WTC11 (cell line): Measurements from ENCODE around the gene ZSWIM3. TPM values are rescaled to one million over a fixed set of nuclear protein-coding genes. Genes with fewer than 3 reads are reported as not detected.

ENCODE experiments used
- ATAC-seq: fragments of 200-7000 bp; cut with Tn5 transposase; 2 replicates; pipeline ENCODE4 v1.10.0; 2021; ENCODE audit warnings: mild to moderate bottlenecking, moderate library complexity
- CTCF ChIA-PET: fragments of 300-600 bp; sonication (Branson Sonifier 250); formaldehyde crosslinking; loops from one replicate; lab custom pipeline; 2021; ENCODE audit warnings: antibody characterized with exemption; lab: Charles Lee
- POLR2A ChIA-PET: fragments of 350-600 bp; sonication (Branson Sonifier 250); formaldehyde crosslinking; loops from one replicate; lab custom pipeline; 2021; ENCODE audit warnings: antibody characterized with exemption; lab: Charles Lee
- DNase-seq: peaks from one replicate; pipeline ENCODE4 v3.0.0; 2021; ENCODE audit warnings: low spot score
- H3K27ac Mint-ChIP-seq: 2 replicates; pipeline ENCODE4 v1.8.0; 2021; ENCODE audit warnings: mixed read lengths
- H3K27me3 Mint-ChIP-seq: 2 replicates; pipeline ENCODE4 v1.8.0; 2021; ENCODE audit warnings: low read depth, mild to moderate bottlenecking, moderate library complexity, mixed read lengths
- H3K36me3 Mint-ChIP-seq: 2 replicates; pipeline ENCODE4 v1.8.0; 2021; ENCODE audit warnings: mixed read lengths
- H3K4me1 Mint-ChIP-seq: 2 replicates; pipeline ENCODE4 v1.8.0; 2022; ENCODE audit warnings: mixed read lengths
- H3K4me3 Mint-ChIP-seq: 2 replicates; pipeline ENCODE4 v1.8.0; 2021; ENCODE audit warnings: mild to moderate bottlenecking, moderate library complexity, mixed read lengths
- H3K9me3 Mint-ChIP-seq: 2 replicates; pipeline ENCODE4 v1.8.0; 2021; ENCODE audit warnings: mixed read lengths
- CDX4 ChIP-seq: fragments of 250-450 bp; sonication (Bioruptor Pico); IDR thresholded peaks from 2 replicates; pipeline ENCODE4 v1.9.0; 2021; ENCODE audit warnings: moderate library complexity, mild to moderate bottlenecking, inconsistent platforms, borderline replicate concordance
- CTCF ChIP-seq: fragments of 200-600 bp; IDR thresholded peaks from 2 replicates; pipeline ENCODE4 v1.8.0; 2022; ENCODE audit warnings: antibody characterized with exemption
- EMX1 ChIP-seq: fragments of 250-450 bp; sonication (Bioruptor Pico); IDR thresholded peaks from 2 replicates; pipeline ENCODE4 v1.8.0; 2021; ENCODE audit warnings: mild to moderate bottlenecking
- FOXJ3 ChIP-seq: sonication (generic); formaldehyde crosslinking; IDR thresholded peaks from 2 replicates; pipeline ENCODE4 v1.9.0; 2021; ENCODE audit warnings: missing genetic modification reagents, mild to moderate bottlenecking, borderline replicate concordance
- FOXP1 ChIP-seq: sonication (generic); formaldehyde crosslinking; IDR thresholded peaks from 2 replicates; pipeline ENCODE4 v1.8.0; 2022; ENCODE audit warnings: missing genetic modification reagents, mild to moderate bottlenecking, moderate library complexity, borderline replicate concordance
- HMGA2 ChIP-seq: fragments of 250-450 bp; sonication (Bioruptor Pico); IDR thresholded peaks from 2 replicates; pipeline ENCODE4 v1.4.0; 2021; ENCODE audit warnings: mild to moderate bottlenecking, moderate library complexity
- HMGXB4 ChIP-seq: sonication (generic); formaldehyde crosslinking; IDR thresholded peaks from 2 replicates; pipeline ENCODE4 v1.8.1; 2023; ENCODE audit warnings: mild to moderate bottlenecking, moderate library complexity, missing genetic modification reagents
- IRF1 ChIP-seq: sonication (generic); formaldehyde crosslinking; IDR thresholded peaks from 2 replicates; pipeline ENCODE4 v1.8.0; 2023; ENCODE audit warnings: missing genetic modification reagents
- MYBL2 ChIP-seq: sonication (generic); formaldehyde crosslinking; IDR thresholded peaks from 2 replicates; pipeline ENCODE4 v1.8.1; 2023; ENCODE audit warnings: mild to moderate bottlenecking, moderate library complexity, missing genetic modification reagents
- NR1H2 ChIP-seq: sonication (generic); formaldehyde crosslinking; IDR thresholded peaks from 2 replicates; pipeline ENCODE4 v1.9.0; 2021; ENCODE audit warnings: mild to moderate bottlenecking, moderate library complexity, missing genetic modification reagents
- NR2C2 ChIP-seq: sonication (generic); formaldehyde crosslinking; IDR thresholded peaks from 2 replicates; pipeline ENCODE4 v1.8.0; 2022; ENCODE audit warnings: mild to moderate bottlenecking, missing genetic modification reagents
- RELA ChIP-seq: sonication (generic); formaldehyde crosslinking; IDR thresholded peaks from 2 replicates; pipeline ENCODE4 v1.8.1; 2022; ENCODE audit warnings: missing genetic modification reagents, mild to moderate bottlenecking, borderline replicate concordance
- SMAD3 ChIP-seq: sonication (generic); formaldehyde crosslinking; IDR thresholded peaks from 2 replicates; pipeline ENCODE4 v1.8.0; 2022; ENCODE audit warnings: missing genetic modification reagents, mild to moderate bottlenecking, borderline replicate concordance
- SMAD4 ChIP-seq: sonication (generic); formaldehyde crosslinking; IDR thresholded peaks from 2 replicates; pipeline ENCODE4 v1.8.0; 2022; ENCODE audit warnings: mild to moderate bottlenecking, missing genetic modification reagents
- SP1 ChIP-seq: sonication (generic); formaldehyde crosslinking; conservative IDR thresholded peaks from 2 replicates; pipeline ENCODE4 v1.8.1; 2022; ENCODE audit warnings: missing genetic modification reagents
- TEAD1 ChIP-seq: sonication (generic); formaldehyde crosslinking; IDR thresholded peaks from 2 replicates; pipeline ENCODE4 v1.8.0; 2022; ENCODE audit warnings: mild to moderate bottlenecking, missing genetic modification reagents
- USF1 ChIP-seq: sonication (generic); formaldehyde crosslinking; IDR thresholded peaks from 2 replicates; pipeline ENCODE4 v1.8.0; 2022; ENCODE audit warnings: mild to moderate bottlenecking, missing genetic modification reagents
- ZBTB21 ChIP-seq: sonication (generic); formaldehyde crosslinking; IDR thresholded peaks from 2 replicates; pipeline ENCODE4 v1.8.1; 2023; ENCODE audit warnings: mild to moderate bottlenecking, missing genetic modification reagents, borderline replicate concordance
- ZNF396 ChIP-seq: fragments of 250-450 bp; sonication (Bioruptor Pico); IDR thresholded peaks from 2 replicates; pipeline ENCODE4 v1.8.0; 2021; ENCODE audit warnings: mild to moderate bottlenecking, moderate library complexity, borderline replicate concordance
- ZNF416 ChIP-seq: fragments of 250-450 bp; sonication (Bioruptor Pico); IDR thresholded peaks from 2 replicates; pipeline ENCODE4 v1.9.0; 2021; ENCODE audit warnings: mild to moderate bottlenecking, inconsistent platforms
- ZNF532 ChIP-seq: fragments of 250-450 bp; sonication (Bioruptor Pico); IDR thresholded peaks from 2 replicates; pipeline ENCODE4 v1.9.0; 2021; ENCODE audit warnings: mild to moderate bottlenecking, borderline replicate concordance
- total RNA-seq: library from RNA; stranded (reverse); gene quantifications from 3 replicates; pipeline ENCODE4 v1.2.3, GENCODE V29; 2021

Gene ZSWIM3
- total RNA-seq, 1 experiment from 2014 or later = 3.4 TPM

GRCh38 chr20:45890985-45891983 lies 33.9 kb downstream of the ZSWIM3 start, which contains the start of the genes CTSA and NEURL2:
Gene CTSA, plus strand, starts transcription at chr20:45891335. Its CDS starts 234 bp downstream, at chr20:45891569.
Gene NEURL2, minus strand, starts transcription at chr20:45891208. Its CDS starts 217 bp downstream, at chr20:45890991.
- CTCF ChIA-PET = interaction anchor here (1.0 to 3.0 kb wide), 19 partner anchors 10 to 120 kb away, joined by 3 to 38 read pairs (median 12); partner anchors contain the start of genes PCIF1, PLTP, SNX21 and TNNC2
- Mint-ChIP-seq H3K36me3 (peaks cover 4% of the 10 kb centered on the region), H3K4me1 (peaks cover 12% of the 10 kb centered on the region), H3K27me3 (no peaks in the 10 kb centered on the region; the same call in 1 of the 2 replicates), H3K9me3 (no peaks in the 10 kb centered on the region), H3K4me3 (peak within 1 kb of the TSS; percentile 87), H3K27ac (peak within 1 kb of the TSS; percentile 78; the same call in 1 of the 2 replicates)
- ATAC-seq (peak; percentile 33), DNase-seq (peak; percentile 91)
- POLR2A ChIA-PET = interaction anchor here (1.2 to 2.2 kb wide), 5 partner anchors 21 to 68 kb away, joined by 3 to 19 read pairs (median 8); partner anchors contain the start of genes PCIF1 and PLTP
- TF ChIP-seq FOXP1 (CRISPR knock-in tag) (peak; percentile 93), CDX4 (CRISPR knock-in tag) (no peak), CTCF (no peak), FOXJ3 (0 out of 2 replicates have a peak, but pooled peaks have one; percentile 47), NR1H2 (CRISPR knock-in tag) (no peak), RELA (CRISPR knock-in tag) (peak; percentile 44; the same call in 1 of the 2 replicates), ZNF416 (CRISPR knock-in tag) (no peak), NR2C2 (0 out of 2 replicates have a peak, but pooled peaks have one; percentile 18), ZNF396 (CRISPR knock-in tag) (no peak), ZBTB21 (CRISPR knock-in tag) (0 out of 2 replicates have a peak, but pooled peaks have one; percentile 9), SMAD3 (CRISPR knock-in tag) (no peak), IRF1 (CRISPR knock-in tag) (0 out of 2 replicates have a peak, but pooled peaks have one; percentile 5), ZNF532 (CRISPR knock-in tag) (no peak), SMAD4 (CRISPR knock-in tag) (peak; percentile 70; the same call in 1 of the 2 replicates), MYBL2 (peak; percentile 75; the same call in 1 of the 2 replicates), SP1 (CRISPR knock-in tag) (peak; percentile 96), HMGXB4 (no peak; the same call in 1 of the 2 replicates), TEAD1 (peak; percentile 84; the same call in 1 of the 2 replicates), EMX1 (CRISPR knock-in tag) (no peak), USF1 (peak; percentile 100), HMGA2 (CRISPR knock-in tag) (no peak)
